GM23338 (cell line): ENCODE data around the gene PITPNC1. TPM values are rescaled to one million over a fixed set of nuclear protein-coding genes. Genes with fewer than 3 reads are reported as not detected.

Experiments
- ATAC-seq: fragments of 200-7000 bp; cut with Tn5 transposase; 3 replicates; pipeline ENCODE4 v1.9.1; 2020
- DNase-seq: peaks from one replicate; pipeline ENCODE4 v3.0.0-alpha.2; 2015; ENCODE audit warnings: low spot score
- H2AFZ ChIP-seq: fragments of 200-600 bp; sonication (generic); 2 replicates; pipeline ENCODE4 v1.8.0; 2016; ENCODE audit warnings: antibody characterized with exemption, mild to moderate bottlenecking, moderate library complexity
- H3F3A ChIP-seq: fragments of 200-600 bp; sonication (generic); replicated peaks from 2 replicates; pipeline ENCODE4 v1.8.0; 2017; ENCODE audit warnings: antibody characterized with exemption, mixed run types, low read depth
- H3K27ac ChIP-seq: fragments of 200-600 bp; sonication (generic); 2 replicates; pipeline ENCODE4 v1.6.1; 2016; ENCODE audit warnings: low read depth
- H3K27me3 ChIP-seq: fragments of 200-600 bp; sonication (generic); 2 replicates; pipeline ENCODE4 v1.8.0; 2016; ENCODE audit warnings: mild to moderate bottlenecking, mixed run types, moderate library complexity; ENCODE audit not compliant: insufficient read depth
- H3K36me3 ChIP-seq: fragments of 200-600 bp; sonication (generic); 2 replicates; pipeline ENCODE4 v1.8.0; 2016; ENCODE audit warnings: mild to moderate bottlenecking; ENCODE audit not compliant: insufficient read depth
- H3K4me1 ChIP-seq: fragments of 200-600 bp; sonication (generic); 2 replicates; pipeline ENCODE4 v1.8.0; 2016; ENCODE audit warnings: mild to moderate bottlenecking, moderate library complexity; ENCODE audit not compliant: insufficient read depth
- H3K4me2 ChIP-seq: fragments of 200-600 bp; sonication (generic); 2 replicates; pipeline ENCODE4 v1.7.1; 2017; ENCODE audit warnings: mixed run types
- H3K4me3 ChIP-seq: fragments of 200-600 bp; sonication (generic); 2 replicates; pipeline ENCODE4 v1.6.1; 2016; ENCODE audit warnings: mixed run types
- H3K79me2 ChIP-seq: fragments of 200-600 bp; sonication (generic); replicated peaks from 2 replicates; pipeline ENCODE4 v1.8.0; 2017; ENCODE audit warnings: mild to moderate bottlenecking; ENCODE audit not compliant: insufficient read depth
- H3K9me2 ChIP-seq: fragments of 200-600 bp; sonication (generic); 2 replicates; pipeline ENCODE4 v1.8.0; 2017; ENCODE audit not compliant: insufficient read depth
- H4K20me1 ChIP-seq: fragments of 200-600 bp; sonication (generic); replicated peaks from 2 replicates; pipeline ENCODE4 v1.8.0; 2017; ENCODE audit warnings: mild to moderate bottlenecking; ENCODE audit not compliant: insufficient read depth
- H3K27ac Mint-ChIP-seq: 2 replicates; pipeline ENCODE4 v1.8.0; 2020; ENCODE audit warnings: inconsistent platforms, mild to moderate bottlenecking, moderate library complexity, mixed read lengths
- H3K27me3 Mint-ChIP-seq: 3 replicates; pipeline ENCODE4 v1.8.0; 2022; ENCODE audit warnings: low read depth, mild to moderate bottlenecking, moderate library complexity, mixed read lengths, inconsistent platforms; ENCODE audit not compliant: insufficient read depth, poor library complexity
- H3K36me3 Mint-ChIP-seq: 3 replicates; pipeline ENCODE4 v1.8.0; 2021; ENCODE audit warnings: low read depth, mild to moderate bottlenecking, inconsistent platforms, moderate library complexity, mixed read lengths
- H3K4me1 Mint-ChIP-seq: 3 replicates; pipeline ENCODE4 v1.8.0; 2020; ENCODE audit warnings: mild to moderate bottlenecking, inconsistent platforms, mixed read lengths
- H3K4me3 Mint-ChIP-seq: 3 replicates; pipeline ENCODE4 v1.8.0; 2021; ENCODE audit warnings: moderate library complexity, mild to moderate bottlenecking, inconsistent platforms, mixed read lengths
- H3K9me3 Mint-ChIP-seq: 3 replicates; pipeline ENCODE4 v1.8.0; 2020; ENCODE audit warnings: moderate library complexity, mild to moderate bottlenecking, inconsistent platforms, mixed read lengths
- CREB1 ChIP-seq: fragments of 250-450 bp; sonication (Bioruptor Pico); IDR thresholded peaks from 2 replicates; pipeline ENCODE4 v1.5.0; 2020; ENCODE audit warnings: low read depth, mild to moderate bottlenecking, moderate library complexity
- ETS1 ChIP-seq: IDR thresholded peaks from 2 replicates; pipeline ENCODE4 v1.6.1; 2016; ENCODE audit warnings: antibody characterized with exemption
- EZH2phosphoT487 ChIP-seq: fragments of 200-600 bp; sonication (generic); IDR thresholded peaks from one replicate; pipeline ENCODE4 v1.8.1; 2018; ENCODE audit warnings: antibody characterized with exemption; ENCODE audit not compliant: unreplicated experiment
- JUNB ChIP-seq: IDR thresholded peaks from one replicate; pipeline ENCODE4 v1.6.1; 2016; ENCODE audit warnings: antibody characterized with exemption; ENCODE audit not compliant: unreplicated experiment
- POLR2AphosphoS5 ChIP-seq: IDR thresholded peaks from 2 replicates; pipeline ENCODE4 v1.6.1; 2016; ENCODE audit warnings: antibody characterized with exemption, low read depth
- STAT1 ChIP-seq: IDR thresholded peaks from one replicate; pipeline ENCODE4 v1.6.1; 2016; ENCODE audit warnings: antibody characterized with exemption; ENCODE audit not compliant: unreplicated experiment
- polyA plus RNA-seq: library from polyadenylated mRNA; unstranded; fragments of >200 nt; fragmentation: Nextera tagmentation; extraction: Ambion mirVana; gene quantifications from 2 replicates; pipeline ENCODE4 v1.2.1, GENCODE V29; 2016
- total RNA-seq: library from RNA; depleted of rRNA; stranded (reverse); fragments of >200 nt; shearing (Covaris generic); gene quantifications from 2 replicates; pipeline ENCODE4 v1.2.3, GENCODE V29; 2014

PITPNC1 gene
- total and polyA plus RNA-seq, 2 experiments from 2014 or later: 23.0 to 32.6 TPM

GRCh38 chr17:67542219-67543114 lies 165.4 kb downstream of the PITPNC1 start:
- Histone ChIP-seq H3K36me3 (no peaks in the 10 kb centered on the region), H4K20me1 (0 out of 2 replicates have a peak, but pooled peaks cover 5% of the 10 kb centered on the region), H3F3A (no peaks in the 10 kb centered on the region), H3K4me3 (no peak overlapping the region), H3K79me2 (no peaks in the 10 kb centered on the region), H3K4me2 (no peak overlapping the region), H3K4me1 (no peaks in the 10 kb centered on the region; the same call in 1 of the 2 replicates), H3K27me3 (no peaks in the 10 kb centered on the region), H3K27ac (no peak overlapping the region), H3K9me2 (0 out of 2 replicates have a peak, but pooled peaks cover 6% of the 10 kb centered on the region), H2AFZ (no peak overlapping the region)
- H3K4me1 Mint-ChIP-seq: peaks cover 5% of the 10 kb centered on the region; the same call in 2 of the 3 replicates
- no peak overlapping the region for H3K4me3 Mint-ChIP-seq
- ATAC-seq: no peak
- no peak for TF ChIP-seq STAT1
- no peaks in the 10 kb centered on the region for H3K9me3 Mint-ChIP-seq
- H3K27ac Mint-ChIP-seq: no peak overlapping the region
- H3K36me3 Mint-ChIP-seq: peaks cover 11% of the 10 kb centered on the region; the same call in 2 of the 3 replicates
- H3K27me3 Mint-ChIP-seq: no peaks in the 10 kb centered on the region
- DNase-seq: no peak

- Histone ChIP-seq H3K27me3 (no peaks in the 10 kb centered on the region), H3K79me2 (peaks cover 4% of the 10 kb centered on the region; the same call in 1 of the 2 replicates), H3K4me1 (peaks cover 2% of the 10 kb centered on the region), H3K36me3 (no peaks in the 10 kb centered on the region), H3K4me3 (no peak overlapping the region), H3K27ac (no peak overlapping the region), H3F3A (0 out of 2 replicates have a peak, but pooled peaks cover 3% of the 10 kb centered on the region), H3K9me2 (0 out of 2 replicates have a peak, but pooled peaks cover 6% of the 10 kb centered on the region), H4K20me1 (0 out of 2 replicates have a peak, but pooled peaks cover 5% of the 10 kb centered on the region), H2AFZ (no peak overlapping the region), H3K4me2 (no peak overlapping the region)
- Mint-ChIP-seq H3K9me3 (no peaks in the 10 kb centered on the region), H3K27me3 (peaks cover 2% of the 10 kb centered on the region), H3K27ac (no peak overlapping the region), H3K36me3 (no peaks in the 10 kb centered on the region), H3K4me3 (no peak overlapping the region), H3K4me1 (peaks cover 10% of the 10 kb centered on the region)
- no peak for TF ChIP-seq CREB1 (CRISPR knock-in tag)
- no peak for TF ChIP-seq STAT1
- no peak for TF ChIP-seq EZH2phosphoT487
- TF ChIP-seq JUNB: no peak
- TF ChIP-seq POLR2AphosphoS5: no peak
- TF ChIP-seq ETS1: no peak
- DNase-seq: no peak
- ATAC-seq: no peak
Observed at GRCh38 chr17:67544364-67544955, 167.4 kb downstream of the PITPNC1 start.
